SK-N-SH (cell line): Measurements from ENCODE around the gene LRP5.

Experiments
- CHD2 ChIP-seq: fragments of 150-350 bp; IDR thresholded peaks from 2 replicates; pipeline ENCODE4 v1.6.1; 2018; ENCODE audit warnings: low read length; ENCODE audit not compliant: partially characterized antibody
- CTCF ChIP-seq: fragments of 200-600 bp; sonication (generic); IDR thresholded peaks from 2 replicates; pipeline ENCODE4 v1.6.1; 2017; ENCODE audit warnings: antibody characterized with exemption, mild to moderate bottlenecking, moderate library complexity
- FOXJ3 ChIP-seq: sonication (generic); formaldehyde crosslinking; IDR thresholded peaks from 2 replicates; pipeline ENCODE4 v1.5.1; 2020; ENCODE audit warnings: mild to moderate bottlenecking, missing genetic modification reagents

GRCh38 chr11:68358416-68358815 is 46.0 kb downstream of the LRP5 start:
- TF ChIP-seq CTCF: no peak
- TF ChIP-seq FOXJ3: no peak
- TF ChIP-seq CHD2: no peak
